Bronchial epithelial cell (primary cell): ENCODE results near the gene ITPRIPL2. TPM values are rescaled to one million over a fixed set of nuclear protein-coding genes. Genes with fewer than 3 reads are reported as not detected.

Experiments used
- DNase-seq: peaks from one replicate; pipeline ENCODE4 v3.0.0-alpha.2; 2010; ENCODE audit warnings: low read depth
- FAIRE-seq: peaks from 2 replicates; lab custom pipeline; 2011; peaks lifted over from hg19 to GRCh38; lab: Jason Lieb, UNC
- H3K27me3 ChIP-seq: 2 replicates; pipeline ENCODE4 v1.5.1; 2011; ENCODE audit warnings: low read length; ENCODE audit not compliant: control insufficient read depth, insufficient read depth
- H3K36me3 ChIP-seq: 2 replicates; pipeline ENCODE4 v1.5.1; 2011; ENCODE audit warnings: low read length; ENCODE audit not compliant: control insufficient read depth, insufficient read depth
- H3K4me3 ChIP-seq: 2 replicates; pipeline ENCODE4 v1.5.1; 2011; ENCODE audit warnings: mild to moderate bottlenecking, low read depth, low read length, control low read depth
- total RNA-seq: library from RNA; depleted of rRNA; stranded (reverse); fragments of >200 nt; gene quantifications from 2 replicates; pipeline ENCODE4 v1.2.1, GENCODE V29; 2014
- TF ChIP-seq, protein P1 (sequence below): IDR thresholded peaks from 2 replicates; pipeline ENCODE4 v1.5.1; 2011; ENCODE audit warnings: mild to moderate bottlenecking, moderate library complexity, low read length, control low read depth, inconsistent platforms; ENCODE audit not compliant: insufficient read depth, severe bottlenecking

The ITPRIPL2 gene
- total RNA-seq, 1 donor from 2014 or later, result 18.7 TPM

DNA sequence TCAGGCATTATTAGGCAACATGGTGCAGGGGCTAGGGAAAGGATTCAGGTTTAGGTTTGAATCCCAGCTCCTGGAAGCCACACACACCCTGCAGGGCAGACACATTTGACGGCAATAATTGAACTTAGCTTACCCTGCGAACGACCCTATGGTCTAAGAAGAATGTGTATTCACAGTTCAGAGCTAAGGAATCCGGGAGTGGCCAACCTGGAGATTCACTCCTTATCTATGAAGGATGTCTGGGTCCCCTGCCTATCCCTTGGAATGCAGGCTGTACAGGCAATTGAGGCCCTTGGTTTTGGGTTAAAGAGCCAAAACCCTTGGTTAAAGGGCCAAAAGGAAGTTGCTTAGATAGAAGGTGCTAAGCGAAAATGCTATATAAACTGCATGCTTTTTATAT is 51.3 kb downstream of the ITPRIPL2 start:
- DNase-seq (no peak), FAIRE-seq (no peak)
- H3K36me3 ChIP-seq, result no peaks in the 10 kb centered on the region
- peaks cover 5% of the 10 kb centered on the region for H3K27me3 ChIP-seq
- no peak overlapping the region for H3K4me3 ChIP-seq
- TF ChIP-seq, protein P1, sequence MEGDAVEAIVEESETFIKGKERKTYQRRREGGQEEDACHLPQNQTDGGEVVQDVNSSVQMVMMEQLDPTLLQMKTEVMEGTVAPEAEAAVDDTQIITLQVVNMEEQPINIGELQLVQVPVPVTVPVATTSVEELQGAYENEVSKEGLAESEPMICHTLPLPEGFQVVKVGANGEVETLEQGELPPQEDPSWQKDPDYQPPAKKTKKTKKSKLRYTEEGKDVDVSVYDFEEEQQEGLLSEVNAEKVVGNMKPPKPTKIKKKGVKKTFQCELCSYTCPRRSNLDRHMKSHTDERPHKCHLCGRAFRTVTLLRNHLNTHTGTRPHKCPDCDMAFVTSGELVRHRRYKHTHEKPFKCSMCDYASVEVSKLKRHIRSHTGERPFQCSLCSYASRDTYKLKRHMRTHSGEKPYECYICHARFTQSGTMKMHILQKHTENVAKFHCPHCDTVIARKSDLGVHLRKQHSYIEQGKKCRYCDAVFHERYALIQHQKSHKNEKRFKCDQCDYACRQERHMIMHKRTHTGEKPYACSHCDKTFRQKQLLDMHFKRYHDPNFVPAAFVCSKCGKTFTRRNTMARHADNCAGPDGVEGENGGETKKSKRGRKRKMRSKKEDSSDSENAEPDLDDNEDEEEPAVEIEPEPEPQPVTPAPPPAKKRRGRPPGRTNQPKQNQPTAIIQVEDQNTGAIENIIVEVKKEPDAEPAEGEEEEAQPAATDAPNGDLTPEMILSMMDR, result no peak

DNA sequence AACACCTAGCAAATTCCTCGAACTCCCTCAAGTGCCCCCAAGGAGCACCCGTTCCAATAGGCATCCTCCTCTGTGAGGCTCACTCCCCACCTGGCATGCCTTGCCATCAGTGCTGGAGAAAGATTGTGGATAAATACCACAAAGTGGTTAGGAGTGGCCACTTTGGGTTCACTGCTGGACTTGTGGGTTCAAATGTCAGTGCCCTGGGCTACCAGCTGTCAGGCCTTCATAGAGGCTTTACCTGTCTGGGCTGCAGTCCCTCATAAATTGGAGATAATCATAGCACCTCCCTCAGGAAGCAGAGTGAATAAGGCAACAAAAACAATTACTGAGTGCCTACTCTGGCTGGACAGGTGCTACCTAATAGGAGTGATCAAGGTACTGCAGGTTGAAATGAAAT is 52.7 kb downstream of the ITPRIPL2 start:
- Histone ChIP-seq H3K27me3 (peaks cover 5% of the 10 kb centered on the region), H3K36me3 (no peaks in the 10 kb centered on the region), H3K4me3 (no peak overlapping the region)
- TF ChIP-seq, protein P1, result no peak
- FAIRE-seq (no peak), DNase-seq (peak; percentile 20)

DNA sequence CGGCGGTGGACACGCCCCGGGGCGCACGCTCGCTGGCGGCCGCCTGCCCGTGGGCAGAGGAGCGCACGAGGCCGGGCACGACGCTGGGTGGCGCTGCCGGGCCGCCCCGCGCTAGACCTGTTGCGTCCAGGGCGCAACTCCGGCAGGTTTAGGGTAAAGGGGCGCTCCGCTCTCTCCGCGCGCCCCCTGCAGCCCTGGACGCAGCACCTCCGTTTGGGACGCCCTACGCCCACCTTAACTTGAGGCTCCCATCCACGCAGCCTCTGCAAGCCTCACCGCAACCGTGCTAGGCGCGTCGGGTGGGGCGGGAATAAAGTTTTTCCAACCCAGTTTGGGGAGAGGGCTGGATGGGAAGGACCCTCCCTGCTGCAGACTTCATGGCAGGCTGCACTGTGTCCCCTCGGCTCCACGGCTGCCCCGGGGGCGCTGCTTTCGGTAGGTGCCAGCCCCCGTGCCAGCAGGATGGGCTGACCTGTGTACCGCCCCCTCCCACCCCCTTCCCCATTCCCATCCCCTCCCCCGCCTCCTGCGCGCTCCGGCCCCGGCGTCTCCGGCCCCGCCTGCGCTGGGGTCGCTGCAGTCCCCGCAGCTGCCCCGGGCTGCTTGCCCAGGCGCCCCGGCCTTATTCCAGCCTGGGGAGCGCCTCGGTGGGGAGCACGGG is 54.1 kb downstream of the ITPRIPL2 start, which contains the start of gene SYT17:
Gene SYT17, plus strand, starts transcription at position 531 of the 661 bp plus-strand sequence. CDS start 407 bp downstream, outside the sequence.
- TF ChIP-seq, protein P1, result peak; percentile 73
- no peak for FAIRE-seq
- peak; percentile 17 for DNase-seq
- no peaks in the 10 kb centered on the region for H3K36me3 ChIP-seq
- H3K27me3 ChIP-seq, result peaks cover 5% of the 10 kb centered on the region
- peak within 1 kb of the TSS; percentile 28 for H3K4me3 ChIP-seq

DNA sequence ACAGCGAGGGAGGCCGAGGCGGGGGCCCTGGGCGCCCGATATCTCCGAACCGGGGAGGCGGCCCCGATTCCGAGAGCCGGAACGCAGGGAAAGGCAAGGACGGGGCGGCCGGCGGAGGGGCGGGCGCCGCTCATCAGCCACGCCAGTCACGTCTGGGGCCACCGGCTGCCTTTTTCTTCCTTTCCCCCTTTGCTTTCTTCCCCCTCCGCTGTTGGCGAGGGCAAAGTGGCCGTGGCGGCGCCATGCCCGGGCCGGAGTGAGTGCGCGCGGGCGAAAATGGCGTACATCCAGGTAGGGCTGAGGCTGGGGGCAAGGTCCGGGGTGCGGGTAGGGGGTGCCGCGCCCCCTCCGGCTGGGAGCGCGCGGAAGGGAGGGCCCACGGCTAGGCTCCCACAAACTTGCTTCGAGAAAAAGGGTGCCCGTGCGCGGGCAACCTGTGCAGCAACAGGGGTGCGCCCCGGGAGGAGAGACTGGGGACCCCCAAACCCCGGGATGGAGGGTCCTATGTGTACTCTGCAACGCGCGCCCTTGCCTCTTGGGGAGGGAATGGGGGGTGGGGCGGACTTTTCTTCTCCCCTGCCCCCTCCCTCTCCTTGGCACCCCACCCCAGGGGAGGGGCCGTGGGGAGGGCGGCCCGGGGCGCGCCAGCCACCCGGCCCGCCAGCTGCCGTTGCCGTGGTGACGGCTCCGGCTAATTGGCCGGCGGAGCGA is 54.8 kb downstream of the ITPRIPL2 start:
- Histone ChIP-seq H3K36me3 (no peaks in the 10 kb centered on the region), H3K4me3 (peak overlapping the region; percentile 28), H3K27me3 (peaks cover 5% of the 10 kb centered on the region)
- DNase-seq (no peak), FAIRE-seq (no peak)
- TF ChIP-seq, protein P1, result no peak

DNA sequence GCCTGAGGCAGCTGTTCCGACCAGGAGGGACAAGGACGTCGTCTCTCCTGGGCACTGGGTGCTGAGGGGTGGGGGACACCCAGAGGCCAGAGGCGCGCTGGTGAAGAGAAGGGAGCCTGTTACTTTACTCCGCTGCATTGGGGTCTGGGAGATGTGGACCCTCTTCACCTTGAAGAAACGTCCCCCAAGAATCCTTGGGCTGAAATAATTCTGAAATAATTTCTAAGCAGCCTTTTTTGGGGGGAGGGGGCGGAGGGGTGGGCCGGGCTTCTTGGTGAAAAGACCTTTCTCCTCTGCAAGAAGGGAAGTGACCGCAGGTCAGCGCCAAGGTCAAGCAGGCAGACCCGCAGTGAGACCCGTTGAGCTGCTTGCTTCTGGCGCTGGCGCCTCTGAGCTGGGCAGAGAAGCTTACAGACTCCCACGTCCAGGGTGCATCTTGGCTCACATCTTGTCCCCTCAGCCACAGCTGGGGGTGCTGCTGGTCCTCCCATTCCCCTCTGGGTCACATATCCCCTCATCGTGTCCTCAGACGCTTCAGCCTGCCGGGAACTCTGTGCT is 55.4 kb downstream of the ITPRIPL2 start:
- FAIRE-seq (no peak), DNase-seq (no peak)
- H3K4me3 ChIP-seq, result no peak overlapping the region
- TF ChIP-seq, protein P1, result no peak
- H3K36me3 ChIP-seq, result no peaks in the 10 kb centered on the region
- peaks cover 5% of the 10 kb centered on the region for H3K27me3 ChIP-seq
